HCT116 (cell line): Measurements from ENCODE around the gene BCAN. TPM values are rescaled to one million over a fixed set of nuclear protein-coding genes. Genes with fewer than 3 reads are reported as not detected.

Experiments
- ATAC-seq: fragments of 200-7000 bp; cut with Tn5 transposase; 2 replicates; pipeline ENCODE4 v1.9.1; 2020; ENCODE audit warnings: mild to moderate bottlenecking, moderate library complexity
- BruUV-seq: library from RNA; stranded (reverse); fragments of 400-500 nt; replicated peaks from 2 replicates; lab custom pipeline; 2021; lab: Mats Ljungman, UMichigan
- CTCF ChIA-PET: fragments of 300-600 bp; sonication (Branson Sonifier 250); formaldehyde crosslinking; loops from one replicate; lab custom pipeline; 2021; ENCODE audit warnings: antibody characterized with exemption; lab: Charles Lee
- POLR2A ChIA-PET: fragments of 300-600, 350-600 bp; sonication (Branson Sonifier 250); formaldehyde crosslinking; loops from one replicate; lab custom pipeline; 2021; ENCODE audit warnings: antibody characterized with exemption; lab: Charles Lee
- RAD21 ChIA-PET, 2 experiments: fragments of 300-600 bp; sonication (Branson Sonifier 250); formaldehyde crosslinking; loops; one replicate each; lab custom pipeline; 2023; ENCODE audit warnings: low total read pairs in 2 of 2; ENCODE audit not compliant: uncharacterized antibody in 2 of 2, unreplicated experiment in 2 of 2, low non-redundant PET in 1 of 2; lab: Charles Lee
- DNase-seq: peaks from one replicate; pipeline ENCODE4 v3.0.0-alpha.2; 2010; ENCODE audit warnings: low read depth, low spot score
- H2AFZ ChIP-seq: fragments of 200-600 bp; shearing (Covaris generic), sonication (generic); 2 replicates; pipeline ENCODE4 v1.6.1; 2017; ENCODE audit warnings: low read depth, mixed run types, mixed read lengths, antibody characterized with exemption, low read length; ENCODE audit not compliant: poor library complexity, severe bottlenecking
- H3K27ac ChIP-seq: 2 replicates; pipeline ENCODE4 v1.5.1; 2012; ENCODE audit warnings: low read depth, low read length
- H3K27me3 ChIP-seq: fragments of 200-600 bp; sonication (generic); 2 replicates; pipeline ENCODE4 v1.6.1; 2016; ENCODE audit warnings: mixed run types, low read length, mixed read lengths; ENCODE audit not compliant: insufficient read depth
- H3K36me3 ChIP-seq, 2 experiments: fragments of 200-500 bp in 1 of 2; fragments of 200-600 bp in 1 of 2; sonication (Bioruptor generic) in 1 of 2; sonication (generic) in 1 of 2; 2 replicates each; pipeline versions ENCODE4 v1.5.1 to v1.6.1; 2014 to 2016; ENCODE audit warnings: low read length in 2 of 2, inconsistent platforms in 1 of 2, mixed read lengths in 1 of 2, mixed run types in 1 of 2; ENCODE audit not compliant: insufficient read depth in 2 of 2, control insufficient read depth in 1 of 2
- H3K4me1 ChIP-seq, 2 experiments: fragments of 200-600 bp in 1 of 2; sonication (generic) in 1 of 2; 2 replicates each; pipeline versions ENCODE4 v1.5.1 to v1.6.1; 2012 to 2017; ENCODE audit warnings: low read length in 2 of 2, inconsistent platforms in 1 of 2, mild to moderate bottlenecking in 1 of 2, mixed read lengths in 1 of 2, mixed run types in 1 of 2, moderate library complexity in 1 of 2; ENCODE audit not compliant: insufficient read depth in 2 of 2, control insufficient read depth in 1 of 2
- H3K4me2 ChIP-seq: fragments of 200-600 bp; sonication (generic); 2 replicates; pipeline ENCODE4 v1.6.1; 2017; ENCODE audit warnings: mixed run types, low read length, mixed read lengths
- H3K4me3 ChIP-seq, 2 experiments: fragments of 200-600 bp in 1 of 2; sonication (generic) in 1 of 2; replicated peaks in 1 of 2; 2 replicates each; pipeline ENCODE4 v1.5.1; 2011 to 2016; ENCODE audit warnings: low read length in 2 of 2, control low read depth in 1 of 2, low read depth in 1 of 2, mild to moderate bottlenecking in 1 of 2, mixed read lengths in 1 of 2, mixed run types in 1 of 2
- H3K79me2 ChIP-seq: fragments of 200-600 bp; sonication (generic); 2 replicates; pipeline ENCODE4 v1.6.1; 2017; ENCODE audit warnings: mild to moderate bottlenecking, mixed run types, low read length, moderate library complexity, mixed read lengths; ENCODE audit not compliant: insufficient read depth
- H3K9ac ChIP-seq: fragments of 200-600 bp; sonication (generic); 2 replicates; pipeline ENCODE4 v1.6.1; 2016; ENCODE audit warnings: low read length, mixed read lengths
- H3K9me2 ChIP-seq: fragments of 200-600 bp; sonication (generic), shearing (Covaris generic); 2 replicates; pipeline ENCODE4 v1.6.1; 2017; ENCODE audit warnings: mixed run types, mild to moderate bottlenecking, moderate library complexity; ENCODE audit not compliant: insufficient read depth
- H3K9me3 ChIP-seq, 2 experiments: fragments of 200-500 bp in 1 of 2; fragments of 200-600 bp in 1 of 2; sonication (Bioruptor generic) in 1 of 2; sonication (generic) in 1 of 2; 2 replicates each; pipeline ENCODE4 v1.6.1; 2014 to 2017; ENCODE audit warnings: low read length in 2 of 2, mixed read lengths in 2 of 2, inconsistent platforms in 1 of 2, low read depth in 1 of 2, mild to moderate bottlenecking in 1 of 2, mixed run types in 1 of 2, moderate library complexity in 1 of 2; ENCODE audit not compliant: control insufficient read depth in 1 of 2, insufficient read depth in 1 of 2
- H4K20me1 ChIP-seq: fragments of 200-600 bp; sonication (generic), shearing (Covaris generic); 2 replicates; pipeline ENCODE4 v1.6.1; 2017; ENCODE audit warnings: mixed run types, mild to moderate bottlenecking, moderate library complexity; ENCODE audit not compliant: insufficient read depth
- CBX3 ChIP-seq: IDR thresholded peaks from 2 replicates; pipeline ENCODE4 v1.6.1; 2012; ENCODE audit warnings: low read depth
- CEBPB ChIP-seq: IDR thresholded peaks from 2 replicates; pipeline ENCODE4 v1.6.1; 2012; ENCODE audit warnings: low read depth
- EGR1 ChIP-seq: IDR thresholded peaks from 2 replicates; pipeline ENCODE4 v1.6.1; 2012; ENCODE audit warnings: low read depth
- ELF1 ChIP-seq: IDR thresholded peaks from 2 replicates; pipeline ENCODE4 v1.6.1; 2012; ENCODE audit warnings: low read depth, borderline replicate concordance
- EZH2 ChIP-seq: fragments of 200-600 bp; sonication (generic); IDR thresholded peaks from 2 replicates; pipeline ENCODE4 v1.6.1; 2017; ENCODE audit warnings: antibody characterized with exemption, mixed run types
- FOSL1 ChIP-seq: IDR thresholded peaks from 2 replicates; pipeline ENCODE4 v1.6.1; 2012; ENCODE audit warnings: low read depth
- JUND ChIP-seq: IDR thresholded peaks from 2 replicates; pipeline ENCODE4 v1.6.1; 2012
- POLR2A ChIP-seq: IDR thresholded peaks from 2 replicates; pipeline ENCODE4 v1.7.0; 2011; ENCODE audit warnings: borderline replicate concordance; ENCODE audit not compliant: insufficient read depth, insufficient read length; ENCODE audit errors: extremely low read depth
- POLR2AphosphoS5 ChIP-seq: IDR thresholded peaks from 2 replicates; pipeline ENCODE4 v1.6.1; 2011; ENCODE audit warnings: mild to moderate bottlenecking, low read depth, low read length, moderate library complexity
- SIN3A ChIP-seq: IDR thresholded peaks from 2 replicates; pipeline ENCODE4 v1.6.1; 2012; ENCODE audit warnings: low read depth
- SP1 ChIP-seq: IDR thresholded peaks from 2 replicates; pipeline ENCODE4 v1.6.1; 2012; ENCODE audit warnings: low read depth
- SRF ChIP-seq: IDR thresholded peaks from 2 replicates; pipeline ENCODE4 v1.6.1; 2012; ENCODE audit warnings: low read depth
- YY1 ChIP-seq: IDR thresholded peaks from 2 replicates; pipeline ENCODE4 v1.6.1; 2011; ENCODE audit warnings: low read length, low read depth, moderate library complexity, mild to moderate bottlenecking; ENCODE audit not compliant: insufficient replicate concordance; ENCODE audit errors: extremely low read depth
- ZFX ChIP-seq: fragments of 450-650 bp; IDR thresholded peaks from 2 replicates; pipeline ENCODE4 v1.6.1; 2017
- intact Hi-C: fragments of 100-400 bp; cut with micrococcal nuclease; formaldehyde crosslinking; loops from 2 replicates; pipeline ENCODE4 v1.10.0; 2022
- total RNA-seq: library from RNA; stranded (reverse); gene quantifications from one replicate; pipeline ENCODE4 v1.2.1, GENCODE V29; 2021; ENCODE audit not compliant: unreplicated experiment
- TF ChIP-seq, protein P1 (sequence below): IDR thresholded peaks from 2 replicates; pipeline ENCODE4 v1.6.1; 2011; ENCODE audit warnings: mild to moderate bottlenecking, low read length, moderate library complexity; ENCODE audit not compliant: insufficient replicate concordance; ENCODE audit errors: extremely low read depth
- TF ChIP-seq, protein P2 (sequence below): IDR thresholded peaks from 2 replicates; pipeline ENCODE4 v1.6.1; 2012
- TF ChIP-seq, protein P3 (sequence below), 3 experiments: fragments of 200-600 bp in 1 of 3; sonication (generic) in 1 of 3; IDR thresholded peaks in 2 of 3; conservative IDR thresholded peaks in 1 of 3; 2 replicates each; pipeline ENCODE4 v1.5.1; 2012 to 2017; ENCODE audit warnings: low read depth in 2 of 3, low read length in 2 of 3, antibody characterized with exemption in 1 of 3, borderline replicate concordance in 1 of 3, control low read depth in 1 of 3, mild to moderate bottlenecking in 1 of 3, mixed read lengths in 1 of 3, mixed run types in 1 of 3, moderate library complexity in 1 of 3; ENCODE audit not compliant: insufficient read depth in 1 of 3
- TF ChIP-seq, protein P4 (sequence below): IDR thresholded peaks from 2 replicates; pipeline ENCODE4 v1.6.1; 2012; ENCODE audit warnings: low read depth

The BCAN gene
- total RNA-seq, 1 experiment from 2014 or later = not detected

DNA sequence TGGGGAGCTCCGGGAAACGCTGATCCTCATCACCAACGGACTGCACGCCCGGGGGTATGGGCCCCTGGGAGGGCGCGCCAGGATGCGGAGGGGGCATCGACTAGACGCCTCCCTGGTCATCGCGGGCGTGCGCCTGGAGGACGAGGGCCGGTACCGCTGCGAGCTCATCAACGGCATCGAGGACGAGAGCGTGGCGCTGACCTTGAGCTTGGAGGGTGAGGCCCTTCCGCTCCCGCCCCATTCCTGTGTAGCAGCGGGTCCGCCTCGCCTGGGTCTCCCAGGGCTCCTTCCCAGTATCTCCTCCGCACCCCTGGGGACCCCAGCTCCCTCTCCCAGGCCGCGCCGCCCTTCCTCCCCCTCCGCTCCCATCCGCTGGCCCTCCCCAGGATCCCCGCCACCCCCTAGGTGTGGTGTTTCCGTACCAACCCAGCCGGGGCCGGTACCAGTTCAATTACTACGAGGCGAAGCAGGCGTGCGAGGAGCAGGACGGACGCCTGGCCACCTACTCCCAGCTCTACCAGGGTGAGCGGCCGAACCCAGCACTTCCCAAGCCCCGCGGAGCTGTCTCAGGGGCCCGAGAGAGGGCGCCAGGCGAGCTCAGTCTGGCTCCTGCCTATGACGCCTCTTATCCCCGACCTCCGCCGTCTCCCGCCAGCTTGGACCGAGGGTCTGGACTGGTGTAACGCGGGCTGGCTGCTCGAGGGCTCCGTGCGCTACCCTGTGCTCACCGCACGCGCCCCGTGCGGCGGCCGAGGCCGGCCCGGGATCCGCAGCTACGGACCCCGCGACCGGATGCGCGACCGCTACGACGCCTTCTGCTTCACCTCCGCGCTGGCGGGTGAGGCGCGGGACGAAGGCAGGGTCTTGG lies 17.7 kb upstream of the BCAN start:
- peaks cover 3 to 7% of the 10 kb centered on the region in 2 experiments; a peak in 2 of 4 replicates for H3K4me1 ChIP-seq
- no peaks in the 10 kb centered on the region for H3K36me3 ChIP-seq
- H3K9me3 ChIP-seq = no peaks in the 10 kb centered on the region
- H3K79me2 ChIP-seq = no peaks in the 10 kb centered on the region
- ATAC-seq (peak; percentile 35; the same call in 1 of the 2 replicates), DNase-seq (no peak)
- ChIA-PET CTCF (interaction anchor here (1.0 to 1.1 kb wide), 2 partner anchors 37 to 82 kb away, joined by 3 read pairs; no protein-coding TSS in a partner anchor), RAD21 (interaction anchor here in 1 of 2 experiments (0.6 kb wide), 1 partner anchor 52 kb away, joined by 3 read pairs; no protein-coding TSS in a partner anchor), POLR2A (no interaction called here)
- H3K27ac ChIP-seq = no peak overlapping the region
- no peak overlapping the region for H3K4me2 ChIP-seq
- no peaks in the 10 kb centered on the region for H4K20me1 ChIP-seq
- no peaks in the 10 kb centered on the region for H3K9me2 ChIP-seq
- no peak overlapping the region for H3K4me3 ChIP-seq
- no peaks in the 10 kb centered on the region for H3K27me3 ChIP-seq
- H2AFZ ChIP-seq = no peak overlapping the region
- TF ChIP-seq, protein P1, sequence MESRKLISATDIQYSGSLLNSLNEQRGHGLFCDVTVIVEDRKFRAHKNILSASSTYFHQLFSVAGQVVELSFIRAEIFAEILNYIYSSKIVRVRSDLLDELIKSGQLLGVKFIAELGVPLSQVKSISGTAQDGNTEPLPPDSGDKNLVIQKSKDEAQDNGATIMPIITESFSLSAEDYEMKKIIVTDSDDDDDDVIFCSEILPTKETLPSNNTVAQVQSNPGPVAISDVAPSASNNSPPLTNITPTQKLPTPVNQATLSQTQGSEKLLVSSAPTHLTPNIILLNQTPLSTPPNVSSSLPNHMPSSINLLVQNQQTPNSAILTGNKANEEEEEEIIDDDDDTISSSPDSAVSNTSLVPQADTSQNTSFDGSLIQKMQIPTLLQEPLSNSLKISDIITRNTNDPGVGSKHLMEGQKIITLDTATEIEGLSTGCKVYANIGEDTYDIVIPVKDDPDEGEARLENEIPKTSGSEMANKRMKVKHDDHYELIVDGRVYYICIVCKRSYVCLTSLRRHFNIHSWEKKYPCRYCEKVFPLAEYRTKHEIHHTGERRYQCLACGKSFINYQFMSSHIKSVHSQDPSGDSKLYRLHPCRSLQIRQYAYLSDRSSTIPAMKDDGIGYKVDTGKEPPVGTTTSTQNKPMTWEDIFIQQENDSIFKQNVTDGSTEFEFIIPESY = no peak
- TF ChIP-seq YY1 (no peak), FOSL1 (no peak), EGR1 (no peak), ELF1 (no peak), POLR2AphosphoS5 (no peak), SRF (no peak), ZFX (no peak), EZH2 (no peak), SIN3A (no peak), SP1 (no peak), CBX3 (no peak), POLR2A (no peak), JUND (no peak), CEBPB (no peak)
- TF ChIP-seq, protein P2, sequence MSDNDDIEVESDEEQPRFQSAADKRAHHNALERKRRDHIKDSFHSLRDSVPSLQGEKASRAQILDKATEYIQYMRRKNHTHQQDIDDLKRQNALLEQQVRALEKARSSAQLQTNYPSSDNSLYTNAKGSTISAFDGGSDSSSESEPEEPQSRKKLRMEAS = no peak
- TF ChIP-seq, protein P3, sequence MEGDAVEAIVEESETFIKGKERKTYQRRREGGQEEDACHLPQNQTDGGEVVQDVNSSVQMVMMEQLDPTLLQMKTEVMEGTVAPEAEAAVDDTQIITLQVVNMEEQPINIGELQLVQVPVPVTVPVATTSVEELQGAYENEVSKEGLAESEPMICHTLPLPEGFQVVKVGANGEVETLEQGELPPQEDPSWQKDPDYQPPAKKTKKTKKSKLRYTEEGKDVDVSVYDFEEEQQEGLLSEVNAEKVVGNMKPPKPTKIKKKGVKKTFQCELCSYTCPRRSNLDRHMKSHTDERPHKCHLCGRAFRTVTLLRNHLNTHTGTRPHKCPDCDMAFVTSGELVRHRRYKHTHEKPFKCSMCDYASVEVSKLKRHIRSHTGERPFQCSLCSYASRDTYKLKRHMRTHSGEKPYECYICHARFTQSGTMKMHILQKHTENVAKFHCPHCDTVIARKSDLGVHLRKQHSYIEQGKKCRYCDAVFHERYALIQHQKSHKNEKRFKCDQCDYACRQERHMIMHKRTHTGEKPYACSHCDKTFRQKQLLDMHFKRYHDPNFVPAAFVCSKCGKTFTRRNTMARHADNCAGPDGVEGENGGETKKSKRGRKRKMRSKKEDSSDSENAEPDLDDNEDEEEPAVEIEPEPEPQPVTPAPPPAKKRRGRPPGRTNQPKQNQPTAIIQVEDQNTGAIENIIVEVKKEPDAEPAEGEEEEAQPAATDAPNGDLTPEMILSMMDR (IDR thresholded peaks at IDR 0.05 in 2 of 3, conservative IDR thresholded peaks at IDR 0.05 in 1 of 3; ENCODE audit: borderline replicate concordance in 1 of 3, insufficient read depth in 1 of 3, low read depth in 2 of 3, low read length in 2 of 3) = no peak
- TF ChIP-seq, protein P4, sequence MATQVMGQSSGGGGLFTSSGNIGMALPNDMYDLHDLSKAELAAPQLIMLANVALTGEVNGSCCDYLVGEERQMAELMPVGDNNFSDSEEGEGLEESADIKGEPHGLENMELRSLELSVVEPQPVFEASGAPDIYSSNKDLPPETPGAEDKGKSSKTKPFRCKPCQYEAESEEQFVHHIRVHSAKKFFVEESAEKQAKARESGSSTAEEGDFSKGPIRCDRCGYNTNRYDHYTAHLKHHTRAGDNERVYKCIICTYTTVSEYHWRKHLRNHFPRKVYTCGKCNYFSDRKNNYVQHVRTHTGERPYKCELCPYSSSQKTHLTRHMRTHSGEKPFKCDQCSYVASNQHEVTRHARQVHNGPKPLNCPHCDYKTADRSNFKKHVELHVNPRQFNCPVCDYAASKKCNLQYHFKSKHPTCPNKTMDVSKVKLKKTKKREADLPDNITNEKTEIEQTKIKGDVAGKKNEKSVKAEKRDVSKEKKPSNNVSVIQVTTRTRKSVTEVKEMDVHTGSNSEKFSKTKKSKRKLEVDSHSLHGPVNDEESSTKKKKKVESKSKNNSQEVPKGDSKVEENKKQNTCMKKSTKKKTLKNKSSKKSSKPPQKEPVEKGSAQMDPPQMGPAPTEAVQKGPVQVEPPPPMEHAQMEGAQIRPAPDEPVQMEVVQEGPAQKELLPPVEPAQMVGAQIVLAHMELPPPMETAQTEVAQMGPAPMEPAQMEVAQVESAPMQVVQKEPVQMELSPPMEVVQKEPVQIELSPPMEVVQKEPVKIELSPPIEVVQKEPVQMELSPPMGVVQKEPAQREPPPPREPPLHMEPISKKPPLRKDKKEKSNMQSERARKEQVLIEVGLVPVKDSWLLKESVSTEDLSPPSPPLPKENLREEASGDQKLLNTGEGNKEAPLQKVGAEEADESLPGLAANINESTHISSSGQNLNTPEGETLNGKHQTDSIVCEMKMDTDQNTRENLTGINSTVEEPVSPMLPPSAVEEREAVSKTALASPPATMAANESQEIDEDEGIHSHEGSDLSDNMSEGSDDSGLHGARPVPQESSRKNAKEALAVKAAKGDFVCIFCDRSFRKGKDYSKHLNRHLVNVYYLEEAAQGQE = no peak
- intact Hi-C loops = loop anchor here (10.0 kb wide), 1 partner anchor 301 kb away; the partner anchor contains the start of gene LRRC71
- H3K9ac ChIP-seq = no peak overlapping the region
- no TSS peak for BruUV-seq
